ENCODE measurements around the gene LAMC1. TPM values are rescaled to one million over a fixed set of nuclear protein-coding genes. Genes with fewer than 3 reads are reported as not detected.
A peak's percentile ranks its signal among the peaks of the same experiment; 100 is the strongest.
"Not testable (repeated sequence)": the region's sequence is repeated elsewhere in the genome, so short reads cannot be mapped to it uniquely, and the experiment has no call there.

Gene LAMC1
- polyA plus RNA-seq, 1 donor: 297 TPM

- DNase-seq: no peak
Measured at GRCh38 chr1:183147735-183148134, 124.5 kb downstream of the LAMC1 start.

DNA sequence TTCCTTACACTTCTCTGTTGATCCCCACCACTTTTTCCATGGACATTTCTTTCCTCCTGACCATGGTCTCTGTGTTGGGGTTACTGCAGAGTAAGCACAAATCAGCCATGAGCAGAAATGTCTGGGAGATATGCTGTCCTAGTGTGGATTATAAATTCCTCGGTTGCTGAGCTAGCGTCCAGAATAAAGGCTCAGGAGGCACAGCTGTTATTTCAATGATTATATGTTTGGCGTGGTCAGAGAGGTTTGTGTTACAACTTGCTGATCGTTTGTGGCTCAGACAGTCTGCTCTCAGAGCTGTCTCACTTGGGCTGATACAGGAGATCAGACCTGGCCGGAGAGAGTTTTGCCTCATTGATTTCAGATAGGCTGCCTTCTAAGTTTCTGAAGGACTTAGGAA is 125.4 kb downstream of the LAMC1 start:
- DNase-seq: no peak

DNA sequence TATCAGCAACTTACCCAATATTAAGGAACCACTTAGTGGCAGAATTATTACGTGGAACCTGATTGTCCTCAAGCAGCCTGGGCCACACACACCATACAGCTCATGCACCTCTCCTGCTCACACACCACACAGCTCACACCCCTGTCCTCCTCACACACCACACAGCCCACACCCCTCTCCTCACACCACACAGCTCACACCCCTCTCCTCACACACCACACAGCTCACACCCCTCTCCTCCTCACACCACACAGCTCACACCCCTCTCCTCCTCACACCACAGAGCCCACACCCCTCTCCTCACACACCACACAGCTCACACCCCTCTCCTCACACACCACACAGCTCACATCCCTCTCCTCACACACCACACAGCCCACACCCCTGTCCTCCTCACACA is 126.1 kb downstream of the LAMC1 start:
- no peak for DNase-seq

GRCh38 chr1:183150032-183150431 is 126.8 kb downstream of the LAMC1 start:
- DNase-seq: not testable (repeated sequence)

DNA sequence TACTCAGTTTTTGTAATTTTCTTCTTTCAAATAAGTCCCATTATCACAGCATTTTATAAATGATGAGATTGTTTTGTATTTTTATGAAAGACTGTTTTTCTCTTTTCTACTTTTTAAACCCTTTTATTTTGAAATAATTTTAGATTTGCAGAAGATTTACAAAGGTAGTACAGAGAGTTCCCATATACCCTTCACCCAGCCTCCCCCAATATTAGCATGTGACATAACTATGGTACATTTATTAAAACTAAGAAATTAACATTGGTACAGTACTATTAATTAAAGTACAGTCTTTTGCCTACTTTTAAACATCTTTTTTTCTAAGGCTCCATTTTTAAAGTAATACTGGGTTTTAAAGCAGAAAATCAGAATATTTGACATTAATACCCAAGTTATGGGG is 127.2 kb downstream of the LAMC1 start:
- no peak for DNase-seq

- no peak for DNase-seq
Measured at GRCh38 chr1:183152180-183152579, 129.0 kb downstream of the LAMC1 start.

DNA sequence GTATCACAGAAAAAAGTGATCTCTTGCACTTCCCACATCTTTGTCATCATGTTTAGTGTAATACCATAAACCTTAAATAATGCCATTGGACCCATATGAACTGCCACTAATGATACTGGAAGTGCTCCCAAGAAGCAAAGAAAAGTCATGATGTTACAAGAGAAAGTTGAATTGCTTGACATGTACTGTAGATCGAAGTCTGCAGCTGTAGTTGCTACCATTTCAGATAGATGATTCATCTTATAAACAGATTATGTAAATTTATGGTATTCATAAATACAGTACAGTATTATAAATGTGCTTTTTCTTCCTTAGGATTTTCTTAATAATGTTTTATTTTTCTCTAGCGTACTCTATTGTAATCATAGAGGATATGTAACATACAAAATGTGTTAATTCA is 132.7 kb downstream of the LAMC1 start:
- DNase-seq: no peak

DNA sequence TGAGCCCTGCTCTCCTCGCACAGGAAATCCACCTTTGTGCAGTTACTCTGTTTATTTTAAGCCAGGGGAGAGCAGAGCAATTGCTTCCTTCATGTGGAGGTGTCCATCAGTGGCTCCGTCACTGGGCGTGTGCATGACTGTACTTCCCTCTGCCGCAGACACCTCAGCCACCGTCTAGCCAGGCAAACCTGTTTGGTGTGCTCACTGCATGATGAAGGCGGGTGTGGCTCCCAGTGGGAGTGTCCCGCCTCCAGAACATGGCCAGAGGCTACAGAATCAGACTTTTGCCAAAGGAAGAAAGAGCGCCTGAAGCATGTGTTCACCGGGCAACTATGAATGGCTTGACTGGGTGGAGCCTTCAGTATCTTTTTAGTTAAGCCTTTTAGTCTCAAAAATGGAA is 136.7 kb downstream of the LAMC1 start:
- no peak for DNase-seq

DNA sequence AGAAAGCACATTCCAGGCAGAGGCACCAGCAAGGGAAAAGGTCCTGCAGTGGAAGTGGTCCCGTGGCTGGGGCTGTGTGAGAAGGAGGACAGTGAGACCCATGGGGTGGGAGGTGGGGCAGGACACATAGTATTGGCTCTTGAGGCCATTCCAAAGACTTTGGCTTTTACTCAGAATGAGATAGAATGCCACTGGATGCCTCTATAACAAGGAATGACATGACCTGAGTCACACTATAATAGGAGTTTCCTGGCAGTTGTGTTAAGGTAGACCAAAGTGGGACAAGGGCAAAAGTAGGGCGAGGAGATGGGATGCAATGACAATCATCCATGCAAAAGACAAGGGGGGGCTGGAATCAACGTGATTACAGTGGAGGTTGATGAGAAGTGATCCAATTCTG is 138.2 kb downstream of the LAMC1 start:
- no peak for DNase-seq

- no peak for DNase-seq
Measured at GRCh38 chr1:183163316-183163715, 140.1 kb downstream of the LAMC1 start.

- no peak for DNase-seq
Measured at GRCh38 chr1:183164340-183164739, 141.1 kb downstream of the LAMC1 start.

- no peak for DNase-seq
Measured at GRCh38 chr1:183164963-183165362, 141.7 kb downstream of the LAMC1 start.

- no peak for DNase-seq
Measured at GRCh38 chr1:183165456-183165855, 142.2 kb downstream of the LAMC1 start.

- no peak for DNase-seq
Measured at GRCh38 chr1:183166454-183166853, 143.2 kb downstream of the LAMC1 start.

DNA sequence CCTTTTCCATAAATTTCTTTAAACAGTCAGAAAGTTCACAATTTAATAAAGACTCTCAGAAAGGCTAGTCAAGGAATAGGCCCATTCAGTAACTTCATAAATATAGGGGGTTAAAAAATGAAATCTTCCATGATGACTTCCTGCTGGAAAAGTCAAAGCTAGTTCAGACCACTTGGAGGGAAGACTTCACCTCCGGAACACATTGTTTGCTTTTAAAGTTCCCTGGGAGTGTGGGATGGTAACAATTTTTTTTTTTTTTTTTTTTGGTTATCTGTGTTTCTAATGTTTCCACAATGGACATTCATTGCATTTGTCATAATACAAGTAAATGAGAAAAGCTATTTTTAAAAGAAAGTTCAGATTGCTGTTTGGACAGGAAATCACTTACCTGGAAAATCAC is 144.5 kb downstream of the LAMC1 start:
- no peak for DNase-seq

DNA sequence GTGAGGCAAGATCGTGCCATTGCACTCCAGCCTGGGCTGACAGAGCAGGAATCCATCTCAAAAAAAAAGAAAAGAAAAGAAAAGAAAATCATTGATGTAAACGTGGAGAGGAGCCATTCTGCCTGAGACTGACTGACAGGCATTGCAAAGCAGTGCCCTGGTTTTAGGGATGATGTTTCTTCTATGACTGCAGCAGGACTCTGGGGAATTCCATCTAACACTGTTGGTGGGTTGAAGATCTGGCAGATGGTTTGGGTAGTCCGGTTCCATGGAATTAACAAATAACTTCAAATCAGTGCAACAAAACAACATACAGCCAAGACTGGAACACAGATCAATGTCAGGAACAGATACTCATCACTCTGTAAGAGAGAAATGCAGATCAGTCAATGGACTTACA is 145.1 kb downstream of the LAMC1 start:
- DNase-seq: no peak

DNA sequence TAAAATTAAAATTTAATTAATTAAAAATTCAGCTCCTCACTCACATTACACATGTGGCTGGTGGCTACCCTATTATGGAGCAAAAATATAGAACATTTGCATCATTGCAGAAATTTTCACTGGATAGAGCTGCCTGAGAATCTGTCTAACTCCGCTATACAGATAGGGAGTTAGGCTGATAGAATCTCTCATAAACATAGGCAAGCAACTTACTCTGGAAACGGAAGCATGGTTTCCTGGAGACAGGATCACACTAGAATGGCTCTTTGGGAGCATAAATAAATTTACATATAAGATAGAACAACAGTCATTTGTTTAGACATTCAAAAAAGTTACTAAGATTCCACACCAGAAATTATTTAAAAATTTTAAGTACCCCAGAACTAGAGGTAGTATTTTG is 150.6 kb downstream of the LAMC1 start:
- no peak for DNase-seq

DNA sequence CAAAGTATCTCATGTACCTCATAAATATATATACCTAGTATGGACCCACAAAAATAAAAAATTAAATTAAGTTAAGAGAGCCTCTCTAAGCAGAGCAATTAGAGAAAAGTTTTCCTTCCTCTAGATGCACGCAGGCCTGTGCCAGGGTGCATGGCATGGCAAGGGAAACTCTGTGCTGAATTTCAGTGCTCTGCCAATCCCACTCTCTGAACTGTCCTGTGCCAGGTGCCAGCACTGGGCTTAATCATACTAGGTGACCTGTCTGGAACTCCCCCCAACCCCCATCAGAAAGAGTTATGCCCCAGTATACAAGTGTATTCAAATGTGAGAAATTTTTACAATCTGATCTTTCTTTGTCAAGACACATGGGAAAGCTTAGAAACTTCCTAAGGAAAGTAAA is 152.4 kb downstream of the LAMC1 start:
- DNase-seq: no peak

- DNase-seq: no peak
Measured at GRCh38 chr1:183178545-183178944, 155.3 kb downstream of the LAMC1 start.

- DNase-seq: no peak
Measured at GRCh38 chr1:183179033-183179432, 155.8 kb downstream of the LAMC1 start.

DNA sequence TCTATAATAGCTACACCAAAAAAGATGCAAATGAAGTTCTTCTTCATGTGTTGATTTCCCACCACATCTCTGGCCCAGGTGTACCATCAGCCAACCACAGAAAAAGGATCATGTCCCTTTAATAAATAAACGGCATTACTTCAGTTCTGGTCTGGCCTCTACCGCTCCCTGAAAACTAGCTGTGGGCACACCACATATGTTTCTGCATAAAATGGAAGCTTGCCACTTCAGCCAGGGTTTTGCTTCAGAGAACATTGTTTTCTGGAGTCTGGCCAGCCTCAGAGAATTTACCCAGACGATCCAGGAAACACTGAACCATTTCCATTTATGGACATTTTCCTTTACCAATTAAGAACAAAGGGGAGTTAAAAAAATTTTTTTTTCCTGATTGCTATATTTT is 157.0 kb downstream of the LAMC1 start:
- DNase-seq: peak; percentile 69

GRCh38 chr1:183180634-183181056 is 157.4 kb downstream of the LAMC1 start:
- DNase-seq: no peak

DNA sequence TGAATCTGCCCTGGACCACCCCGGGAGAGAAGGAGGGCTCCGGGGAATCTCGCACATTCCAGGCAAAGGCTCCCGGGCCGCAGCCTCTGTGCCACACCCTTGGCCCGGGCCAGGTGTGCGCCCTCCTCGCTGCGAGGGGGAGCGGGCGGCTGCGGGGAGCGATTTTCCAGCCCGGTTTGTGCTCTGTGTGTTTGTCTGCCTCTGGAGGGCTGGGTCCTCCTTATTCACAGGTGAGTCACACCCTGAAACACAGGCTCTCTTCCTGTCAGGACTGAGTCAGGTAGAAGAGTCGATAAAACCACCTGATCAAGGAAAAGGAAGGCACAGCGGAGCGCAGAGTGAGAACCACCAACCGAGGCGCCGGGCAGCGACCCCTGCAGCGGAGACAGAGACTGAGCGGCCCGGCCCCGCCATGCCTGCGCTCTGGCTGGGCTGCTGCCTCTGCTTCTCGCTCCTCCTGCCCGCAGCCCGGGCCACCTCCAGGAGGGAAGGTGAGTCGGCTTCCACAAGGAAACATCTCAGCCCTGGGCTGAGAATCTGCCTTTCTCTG is 162.8 kb downstream of the LAMC1 start, which contains the start of gene LAMC2:
LAMC2 (plus strand) TSS at position 324 of the 550 bp plus-strand sequence; CDS start at position 413, 89 bp downstream.
- DNase-seq: no peak

- DNase-seq: no peak
Measured at GRCh38 chr1:183186841-183187240, 163.6 kb downstream of the LAMC1 start.

DNA sequence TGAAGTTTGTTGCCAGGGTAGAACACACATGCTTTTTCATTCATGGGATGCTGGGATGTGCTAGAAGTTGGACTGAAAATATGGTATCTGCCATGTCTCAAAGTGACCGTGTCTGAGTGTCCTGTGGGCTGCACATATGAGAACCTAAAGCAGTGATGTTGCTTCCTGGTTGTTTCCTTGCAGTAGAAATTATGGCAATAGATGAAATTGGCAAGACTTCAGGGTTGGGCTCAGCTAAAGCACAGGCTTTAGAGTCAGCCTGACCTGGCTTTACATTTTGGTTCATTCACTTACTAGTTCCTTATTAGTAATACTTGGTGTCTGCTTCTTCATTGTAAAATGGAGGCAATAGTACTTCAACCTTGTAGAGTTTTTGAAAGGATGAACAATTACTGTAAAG is 165.0 kb downstream of the LAMC1 start:
- no peak for DNase-seq
